Panc1 (cell line): ENCODE data around the gene SNUPN.

Experiments used
- CTCF ChIP-seq: fragments of 450-650 bp; IDR thresholded peaks from 2 replicates; pipeline ENCODE4 v1.5.1; 2017; ENCODE audit warnings: mild to moderate bottlenecking
- POLR2AphosphoS5 ChIP-seq: IDR thresholded peaks from 2 replicates; pipeline ENCODE4 v1.6.1; 2012; ENCODE audit warnings: mild to moderate bottlenecking, low read depth, low read length, moderate library complexity
- TCF7L2 ChIP-seq: IDR thresholded peaks from 2 replicates; pipeline ENCODE4 v1.6.1; 2011; ENCODE audit warnings: mild to moderate bottlenecking, low read depth, low read length, inconsistent platforms
- TF ChIP-seq, protein P1 (sequence below), 2 experiments: IDR thresholded peaks; 2 replicates each; pipeline ENCODE4 v1.6.1; 2011 to 2012; ENCODE audit warnings: low read depth in 2 of 2, control low read depth in 1 of 2, low read length in 1 of 2, mild to moderate bottlenecking in 1 of 2, moderate library complexity in 1 of 2; ENCODE audit not compliant: insufficient read depth in 1 of 2

DNA sequence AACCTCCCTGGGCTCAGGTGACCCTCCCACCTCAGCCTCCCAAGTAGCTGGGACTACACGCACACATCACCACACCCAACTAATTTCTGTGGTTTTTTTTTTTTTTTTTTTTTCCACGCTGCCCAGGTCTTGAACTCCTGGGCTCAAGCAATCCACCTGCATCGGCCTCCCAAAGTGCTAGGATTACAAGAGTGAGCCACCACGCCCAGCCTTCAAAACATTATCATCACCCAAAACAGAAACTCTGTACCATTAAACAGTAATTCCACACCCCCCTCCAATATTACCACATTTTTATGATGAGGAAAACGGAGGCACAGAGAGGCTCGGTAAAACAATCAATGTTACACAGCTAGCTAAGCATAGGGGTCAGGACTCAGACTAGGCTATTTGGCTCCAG is 10.5 kb upstream of the SNUPN start:
- TF ChIP-seq TCF7L2 (no peak), CTCF (no peak), POLR2AphosphoS5 (no peak)
- TF ChIP-seq, protein P1, sequence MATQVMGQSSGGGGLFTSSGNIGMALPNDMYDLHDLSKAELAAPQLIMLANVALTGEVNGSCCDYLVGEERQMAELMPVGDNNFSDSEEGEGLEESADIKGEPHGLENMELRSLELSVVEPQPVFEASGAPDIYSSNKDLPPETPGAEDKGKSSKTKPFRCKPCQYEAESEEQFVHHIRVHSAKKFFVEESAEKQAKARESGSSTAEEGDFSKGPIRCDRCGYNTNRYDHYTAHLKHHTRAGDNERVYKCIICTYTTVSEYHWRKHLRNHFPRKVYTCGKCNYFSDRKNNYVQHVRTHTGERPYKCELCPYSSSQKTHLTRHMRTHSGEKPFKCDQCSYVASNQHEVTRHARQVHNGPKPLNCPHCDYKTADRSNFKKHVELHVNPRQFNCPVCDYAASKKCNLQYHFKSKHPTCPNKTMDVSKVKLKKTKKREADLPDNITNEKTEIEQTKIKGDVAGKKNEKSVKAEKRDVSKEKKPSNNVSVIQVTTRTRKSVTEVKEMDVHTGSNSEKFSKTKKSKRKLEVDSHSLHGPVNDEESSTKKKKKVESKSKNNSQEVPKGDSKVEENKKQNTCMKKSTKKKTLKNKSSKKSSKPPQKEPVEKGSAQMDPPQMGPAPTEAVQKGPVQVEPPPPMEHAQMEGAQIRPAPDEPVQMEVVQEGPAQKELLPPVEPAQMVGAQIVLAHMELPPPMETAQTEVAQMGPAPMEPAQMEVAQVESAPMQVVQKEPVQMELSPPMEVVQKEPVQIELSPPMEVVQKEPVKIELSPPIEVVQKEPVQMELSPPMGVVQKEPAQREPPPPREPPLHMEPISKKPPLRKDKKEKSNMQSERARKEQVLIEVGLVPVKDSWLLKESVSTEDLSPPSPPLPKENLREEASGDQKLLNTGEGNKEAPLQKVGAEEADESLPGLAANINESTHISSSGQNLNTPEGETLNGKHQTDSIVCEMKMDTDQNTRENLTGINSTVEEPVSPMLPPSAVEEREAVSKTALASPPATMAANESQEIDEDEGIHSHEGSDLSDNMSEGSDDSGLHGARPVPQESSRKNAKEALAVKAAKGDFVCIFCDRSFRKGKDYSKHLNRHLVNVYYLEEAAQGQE (IDR thresholded peaks at IDR 0.05; ENCODE audit: insufficient read depth in 1 of 2, low read depth in 2 of 2, low read length in 1 of 2): no peak
